Bronchial epithelial cell (primary cell): ENCODE measurements around the gene ERH. TPM values are rescaled to one million over a fixed set of nuclear protein-coding genes. Genes with fewer than 3 reads are reported as not detected.
"Not testable (repeated sequence)": the region's sequence is repeated elsewhere in the genome, so short reads cannot be mapped to it uniquely, and the experiment has no call there.

Experiments
- DNase-seq: peaks from one replicate; pipeline ENCODE4 v3.0.0-alpha.2; 2010; ENCODE audit warnings: low read depth
- FAIRE-seq: peaks from 2 replicates; lab custom pipeline; 2011; peaks lifted over from hg19 to GRCh38; lab: Jason Lieb, UNC
- H3K27me3 ChIP-seq: 2 replicates; pipeline ENCODE4 v1.5.1; 2011; ENCODE audit warnings: low read length; ENCODE audit not compliant: control insufficient read depth, insufficient read depth
- H3K36me3 ChIP-seq: 2 replicates; pipeline ENCODE4 v1.5.1; 2011; ENCODE audit warnings: low read length; ENCODE audit not compliant: control insufficient read depth, insufficient read depth
- H3K4me3 ChIP-seq: 2 replicates; pipeline ENCODE4 v1.5.1; 2011; ENCODE audit warnings: mild to moderate bottlenecking, low read depth, low read length, control low read depth
- CTCF ChIP-seq: IDR thresholded peaks from 2 replicates; pipeline ENCODE4 v1.5.1; 2011; ENCODE audit warnings: mild to moderate bottlenecking, moderate library complexity, low read length, control low read depth, inconsistent platforms; ENCODE audit not compliant: insufficient read depth, severe bottlenecking
- total RNA-seq: library from RNA; depleted of rRNA; stranded (reverse); fragments of >200 nt; gene quantifications from 2 replicates; pipeline ENCODE4 v1.2.1, GENCODE V29; 2014

ERH gene
- total RNA-seq, 1 donor from 2014 or later = 91.6 TPM

GRCh38 chr14:69392481-69392880 is 5.6 kb downstream of the ERH start:
- H3K36me3 ChIP-seq = peaks cover 15% of the 10 kb centered on the region
- H3K27me3 ChIP-seq = no peaks in the 10 kb centered on the region
- no peak for FAIRE-seq
- no peak overlapping the region for H3K4me3 ChIP-seq
- no peak for DNase-seq
- TF ChIP-seq CTCF = no peak

- not testable (repeated sequence) for FAIRE-seq, H3K27me3 ChIP-seq, DNase-seq, H3K4me3 ChIP-seq
- peaks cover 15% of the 10 kb centered on the region for H3K36me3 ChIP-seq
These were observed 6.7 kb downstream of the ERH start for GRCh38 chr14:69391400-69391799.

GRCh38 chr14:69387311-69387710 is 10.8 kb downstream of the ERH start:
- no peak for TF ChIP-seq CTCF
- DNase-seq (no peak), FAIRE-seq (no peak)
- no peak overlapping the region for H3K4me3 ChIP-seq
- H3K36me3 ChIP-seq = peaks cover 9% of the 10 kb centered on the region
- no peaks in the 10 kb centered on the region for H3K27me3 ChIP-seq

GRCh38 chr14:69378274-69378673 is 19.8 kb downstream of the ERH start:
- H3K27me3 ChIP-seq = no peaks in the 10 kb centered on the region
- H3K4me3 ChIP-seq = no peak overlapping the region
- TF ChIP-seq CTCF = no peak
- no peak for FAIRE-seq
- peak; percentile 41 for DNase-seq
- H3K36me3 ChIP-seq = peaks cover 5% of the 10 kb centered on the region

GRCh38 chr14:69376439-69376838 is 21.7 kb downstream of the ERH start:
- Histone ChIP-seq H3K27me3 (no peaks in the 10 kb centered on the region), H3K36me3 (peaks cover 4% of the 10 kb centered on the region), H3K4me3 (no peak overlapping the region)
- FAIRE-seq (no peak), DNase-seq (peak; percentile 92)
- no peak for TF ChIP-seq CTCF

GRCh38 chr14:69375722-69376121 is 22.4 kb downstream of the ERH start:
- FAIRE-seq (no peak), DNase-seq (no peak)
- Histone ChIP-seq H3K36me3 (peaks cover 4% of the 10 kb centered on the region), H3K4me3 (no peak overlapping the region), H3K27me3 (no peaks in the 10 kb centered on the region)
- no peak for TF ChIP-seq CTCF
